ENCODE results near the gene IL4I1. TPM values are rescaled to one million over a fixed set of nuclear protein-coding genes. Genes with fewer than 3 reads are reported as not detected.

IL4I1 gene
- total RNA-seq, 4 donors from 2014 or later: 0.15 to 1.1 TPM; not detected in 2

DNA sequence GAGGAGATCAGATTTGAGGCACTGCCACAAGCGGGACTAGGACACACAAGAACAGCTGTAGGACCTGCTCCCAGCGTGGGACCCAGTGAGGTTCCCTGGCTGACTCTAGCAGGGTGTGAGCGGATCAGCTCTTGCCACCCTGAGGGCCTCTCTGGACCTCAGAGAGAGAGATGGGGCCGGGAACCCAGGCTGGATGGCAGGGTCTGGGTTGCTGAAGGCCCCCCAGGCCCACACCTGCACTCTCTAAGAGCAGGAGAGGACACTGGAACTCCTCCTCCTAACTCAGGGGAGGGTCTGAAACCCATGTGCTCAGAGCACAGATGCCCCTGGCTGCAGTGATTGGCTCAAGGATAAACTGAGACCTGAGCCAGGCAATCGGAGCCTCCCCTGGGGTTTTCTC is 13.5 kb upstream of the IL4I1 start:
- no peak overlapping the region for H3K4me3 ChIP-seq
- no peak overlapping the region for H3K27ac ChIP-seq
- no peaks in the 10 kb centered on the region for H3K9me3 ChIP-seq
- intact Hi-C loops (cut with DNase I; ENCODE audit: low total_unique reads) (no loop called here), in situ Hi-C loops (cut with MboI; ENCODE audit: low sequenced_read_pairs in 4 of 4) (no loop called here)
- H3K27me3 ChIP-seq: no peaks in the 10 kb centered on the region
- DNase-seq: no peak
- TF ChIP-seq, protein P1, sequence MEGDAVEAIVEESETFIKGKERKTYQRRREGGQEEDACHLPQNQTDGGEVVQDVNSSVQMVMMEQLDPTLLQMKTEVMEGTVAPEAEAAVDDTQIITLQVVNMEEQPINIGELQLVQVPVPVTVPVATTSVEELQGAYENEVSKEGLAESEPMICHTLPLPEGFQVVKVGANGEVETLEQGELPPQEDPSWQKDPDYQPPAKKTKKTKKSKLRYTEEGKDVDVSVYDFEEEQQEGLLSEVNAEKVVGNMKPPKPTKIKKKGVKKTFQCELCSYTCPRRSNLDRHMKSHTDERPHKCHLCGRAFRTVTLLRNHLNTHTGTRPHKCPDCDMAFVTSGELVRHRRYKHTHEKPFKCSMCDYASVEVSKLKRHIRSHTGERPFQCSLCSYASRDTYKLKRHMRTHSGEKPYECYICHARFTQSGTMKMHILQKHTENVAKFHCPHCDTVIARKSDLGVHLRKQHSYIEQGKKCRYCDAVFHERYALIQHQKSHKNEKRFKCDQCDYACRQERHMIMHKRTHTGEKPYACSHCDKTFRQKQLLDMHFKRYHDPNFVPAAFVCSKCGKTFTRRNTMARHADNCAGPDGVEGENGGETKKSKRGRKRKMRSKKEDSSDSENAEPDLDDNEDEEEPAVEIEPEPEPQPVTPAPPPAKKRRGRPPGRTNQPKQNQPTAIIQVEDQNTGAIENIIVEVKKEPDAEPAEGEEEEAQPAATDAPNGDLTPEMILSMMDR (IDR thresholded peaks at IDR 0.05 in 4 of 5, conservative IDR thresholded peaks at IDR 0.05 in 1 of 5): no peak
- no peak for TF ChIP-seq POLR2A (IDR thresholded peaks at IDR 0.05)
- no peak for ATAC-seq
- peaks cover 0 to 11% of the 10 kb centered on the region in 2 donors for H3K4me1 ChIP-seq
- H3K36me3 ChIP-seq: peaks cover 0 to 34% of the 10 kb centered on the region in 2 donors

DNA sequence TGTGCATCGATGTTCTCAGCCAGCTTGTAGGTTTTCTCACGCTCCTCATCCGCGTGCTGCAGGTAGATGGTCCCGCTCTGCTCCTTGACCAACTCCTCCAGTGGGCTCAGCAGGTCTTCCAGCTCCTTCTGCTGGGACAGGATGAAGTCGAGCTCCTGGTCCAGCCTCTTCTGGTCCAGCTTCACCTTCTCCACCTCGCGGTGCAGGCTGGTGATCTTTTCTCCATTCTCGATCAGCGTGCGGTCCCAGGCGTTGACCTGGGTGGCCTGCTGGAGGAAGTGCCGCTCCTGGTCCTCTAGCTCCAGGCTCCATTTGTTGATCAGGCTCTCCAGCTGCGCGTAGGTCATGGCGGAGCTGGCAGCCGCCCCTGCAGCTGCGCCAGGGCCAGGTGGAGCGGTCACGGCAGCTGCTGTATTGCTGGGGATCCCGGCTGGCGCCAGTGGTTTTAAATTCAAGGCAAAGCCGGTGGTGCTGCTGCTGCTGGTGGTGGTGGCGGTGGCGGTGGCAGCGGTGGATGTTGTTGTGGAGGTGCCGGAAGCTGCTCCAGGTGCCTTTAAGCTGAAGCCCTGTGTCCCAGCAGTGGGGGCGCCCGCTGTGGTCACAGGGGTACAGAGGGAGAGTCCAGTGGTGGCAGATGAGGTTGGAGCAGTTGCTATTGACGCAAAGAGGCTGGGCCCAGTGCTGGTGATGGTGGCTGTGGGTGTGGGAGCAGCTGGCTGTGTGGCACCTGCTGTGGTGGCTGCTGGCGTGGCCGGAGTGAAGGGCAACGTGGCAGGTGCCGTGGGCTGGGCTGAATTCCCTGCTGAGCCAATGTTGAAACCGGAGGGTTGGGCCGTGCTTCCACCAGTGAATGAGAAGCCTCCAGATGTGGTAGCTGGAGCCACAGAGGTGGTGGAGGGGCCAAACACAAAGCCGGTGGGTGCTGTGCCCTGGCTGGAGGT is 12.1 kb upstream of the IL4I1 start:
- no peaks in the 10 kb centered on the region for H3K27me3 ChIP-seq
- DNase-seq (no peak), ATAC-seq (no peak)
- no peak overlapping the region for H3K4me3 ChIP-seq
- H3K27ac ChIP-seq: no peak overlapping the region
- no peaks in the 10 kb centered on the region for H3K9me3 ChIP-seq
- H3K4me1 ChIP-seq: peaks cover 0 to 11% of the 10 kb centered on the region in 2 donors
- H3K36me3 ChIP-seq: peaks cover 0 to 30% of the 10 kb centered on the region in 2 donors
- in situ Hi-C loops (cut with MboI; ENCODE audit: low sequenced_read_pairs in 4 of 4) (no loop called here), intact Hi-C loops (cut with DNase I; ENCODE audit: low total_unique reads) (no loop called here)
- TF ChIP-seq, protein P1 (IDR thresholded peaks at IDR 0.05 in 4 of 5, conservative IDR thresholded peaks at IDR 0.05 in 1 of 5): no peak
- no peak for TF ChIP-seq POLR2A (IDR thresholded peaks at IDR 0.05)

DNA sequence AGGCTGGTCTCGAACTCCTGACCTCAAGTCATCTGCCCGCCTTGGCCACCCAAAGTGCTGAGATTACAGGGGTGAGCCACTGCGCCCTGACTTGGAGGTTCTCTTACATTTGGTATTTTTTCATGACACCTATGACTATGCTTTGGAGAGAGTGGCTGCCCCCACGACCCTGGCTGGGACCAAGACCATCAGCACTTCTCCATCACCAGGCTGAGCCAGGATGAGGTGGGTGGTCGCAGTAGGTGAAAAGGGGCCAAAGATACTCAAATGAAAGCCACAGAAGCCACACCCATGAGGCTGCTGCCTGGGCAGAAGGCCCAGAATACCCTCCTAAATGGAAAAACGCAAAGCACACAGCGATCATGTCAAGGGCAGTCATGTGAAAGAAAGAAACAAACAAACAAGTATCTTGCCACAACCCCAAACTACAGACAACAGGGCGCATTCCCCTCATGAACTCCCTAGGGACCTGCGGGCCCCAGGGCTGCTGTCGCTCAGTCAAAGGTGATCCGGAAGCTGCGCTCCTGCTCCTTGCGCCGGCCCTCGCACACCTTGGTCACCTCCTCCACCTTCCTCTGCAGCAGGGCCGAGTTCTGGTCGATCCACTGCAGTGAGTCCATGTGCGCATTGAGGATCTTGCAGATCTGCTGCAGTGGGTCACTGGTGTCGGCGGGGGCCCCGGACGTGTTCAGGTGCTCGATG is 11.2 kb upstream of the IL4I1 start:
- Histone ChIP-seq H3K4me1 (peaks cover 0 to 11% of the 10 kb centered on the region in 2 donors), H3K4me3 (no peak overlapping the region), H3K9me3 (no peaks in the 10 kb centered on the region), H3K36me3 (peaks cover 0 to 26% of the 10 kb centered on the region in 2 donors), H3K27me3 (no peaks in the 10 kb centered on the region), H3K27ac (no peak overlapping the region)
- no peak for TF ChIP-seq POLR2A (IDR thresholded peaks at IDR 0.05)
- TF ChIP-seq, protein P1 (IDR thresholded peaks at IDR 0.05 in 4 of 5, conservative IDR thresholded peaks at IDR 0.05 in 1 of 5): no peak
- ATAC-seq (no peak), DNase-seq (no peak)
- in situ Hi-C loops (cut with MboI; ENCODE audit: low sequenced_read_pairs in 4 of 4): no loop called here
- intact Hi-C loops (cut with DNase I; ENCODE audit: low total_unique reads): no loop called here

DNA sequence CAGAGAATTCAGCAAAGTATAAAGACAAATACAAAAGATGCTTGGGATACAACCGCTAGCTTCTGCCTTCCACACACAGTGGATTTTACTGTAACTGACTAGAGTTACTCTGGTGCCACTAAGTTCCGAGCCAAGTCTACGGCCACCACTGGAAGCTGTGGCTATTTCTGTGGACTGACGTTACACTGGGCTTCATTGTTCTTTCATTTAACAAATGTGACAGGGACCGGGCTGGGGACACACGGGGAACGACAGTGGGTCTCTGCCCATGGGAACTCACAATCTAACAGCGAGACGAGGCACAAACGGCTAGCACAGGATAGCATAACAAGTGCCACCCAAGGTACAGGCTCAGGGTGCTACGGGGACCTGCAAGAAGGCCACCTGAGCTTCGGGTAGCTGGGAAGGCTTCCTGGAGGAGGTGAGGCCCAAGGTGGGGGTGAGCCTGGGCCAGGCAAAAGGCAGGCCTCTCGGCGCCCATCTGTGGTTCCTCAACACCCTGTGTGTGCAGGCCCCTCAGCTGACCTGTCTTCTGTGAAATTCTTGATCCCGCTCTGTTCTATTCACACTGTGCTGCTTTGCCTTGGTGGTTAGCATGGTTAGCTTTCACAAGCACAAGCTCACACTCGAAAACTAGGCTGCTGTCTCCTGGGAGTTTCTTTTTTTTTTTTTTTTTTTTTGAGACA is 10.3 kb upstream of the IL4I1 start:
- in situ Hi-C loops (cut with MboI; ENCODE audit: low sequenced_read_pairs in 4 of 4): no loop called here
- DNase-seq: no peak
- ATAC-seq: no peak
- Histone ChIP-seq H3K4me1 (peaks cover 0 to 11% of the 10 kb centered on the region in 2 donors), H3K4me3 (no peak overlapping the region), H3K36me3 (peaks cover 0 to 21% of the 10 kb centered on the region in 2 donors), H3K9me3 (no peaks in the 10 kb centered on the region), H3K27ac (no peak overlapping the region), H3K27me3 (no peaks in the 10 kb centered on the region)
- intact Hi-C loops (cut with DNase I; ENCODE audit: low total_unique reads): no loop called here
- TF ChIP-seq POLR2A (IDR thresholded peaks at IDR 0.05): no peak
- TF ChIP-seq, protein P1 (IDR thresholded peaks at IDR 0.05 in 4 of 5, conservative IDR thresholded peaks at IDR 0.05 in 1 of 5): no peak
